Measurements from ENCODE around the gene CACNG6.

The CACNG6 gene

DNA sequence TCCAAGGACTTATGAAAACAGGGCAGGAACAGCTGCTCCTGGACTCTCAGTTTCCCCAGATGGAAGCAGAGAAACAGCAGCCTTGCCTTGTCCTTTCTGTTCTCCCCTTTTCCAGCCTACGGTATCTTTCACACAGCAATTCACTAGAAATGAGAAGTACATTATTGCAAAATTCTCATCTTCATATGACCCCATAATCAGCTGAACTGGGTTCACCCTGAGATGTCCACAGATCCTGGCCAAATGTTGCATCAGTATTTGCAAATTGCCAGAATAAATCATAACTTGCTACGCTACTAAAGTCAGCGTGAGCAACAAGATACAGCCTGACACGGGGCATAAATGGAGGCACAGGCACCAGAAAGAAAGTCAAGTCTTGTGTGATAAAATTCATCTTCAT lies 56.2 kb downstream of the CACNG6 start:
- no peak for DNase-seq

Data from NCI-H69 (cell line).